ENCODE measurements around the gene IBSP.

IBSP gene

DNA sequence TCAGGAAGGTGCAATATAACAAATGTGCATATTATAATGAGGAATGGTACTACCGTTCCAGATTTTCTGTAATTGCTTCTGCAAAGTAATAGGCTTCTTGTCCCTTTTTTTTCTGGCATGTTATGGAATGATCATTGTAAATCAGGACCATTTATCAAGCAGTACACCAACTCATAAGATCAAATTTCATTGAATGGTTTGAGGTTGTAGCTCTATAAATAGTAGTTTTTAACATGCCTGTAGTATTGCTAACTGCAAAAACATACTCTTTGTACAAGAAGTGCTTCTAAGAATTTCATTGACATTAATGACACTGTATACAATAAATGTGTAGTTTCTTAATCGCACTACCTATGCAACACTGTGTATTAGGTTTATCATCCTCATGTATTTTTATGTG is 12.6 kb downstream of the IBSP start:
- FAIRE-seq (no peak), DNase-seq (ENCODE audit: insufficient read length, low spot score) (no peak)
- TF ChIP-seq, protein P1, sequence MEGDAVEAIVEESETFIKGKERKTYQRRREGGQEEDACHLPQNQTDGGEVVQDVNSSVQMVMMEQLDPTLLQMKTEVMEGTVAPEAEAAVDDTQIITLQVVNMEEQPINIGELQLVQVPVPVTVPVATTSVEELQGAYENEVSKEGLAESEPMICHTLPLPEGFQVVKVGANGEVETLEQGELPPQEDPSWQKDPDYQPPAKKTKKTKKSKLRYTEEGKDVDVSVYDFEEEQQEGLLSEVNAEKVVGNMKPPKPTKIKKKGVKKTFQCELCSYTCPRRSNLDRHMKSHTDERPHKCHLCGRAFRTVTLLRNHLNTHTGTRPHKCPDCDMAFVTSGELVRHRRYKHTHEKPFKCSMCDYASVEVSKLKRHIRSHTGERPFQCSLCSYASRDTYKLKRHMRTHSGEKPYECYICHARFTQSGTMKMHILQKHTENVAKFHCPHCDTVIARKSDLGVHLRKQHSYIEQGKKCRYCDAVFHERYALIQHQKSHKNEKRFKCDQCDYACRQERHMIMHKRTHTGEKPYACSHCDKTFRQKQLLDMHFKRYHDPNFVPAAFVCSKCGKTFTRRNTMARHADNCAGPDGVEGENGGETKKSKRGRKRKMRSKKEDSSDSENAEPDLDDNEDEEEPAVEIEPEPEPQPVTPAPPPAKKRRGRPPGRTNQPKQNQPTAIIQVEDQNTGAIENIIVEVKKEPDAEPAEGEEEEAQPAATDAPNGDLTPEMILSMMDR (IDR thresholded peaks at IDR 0.05; ENCODE audit: insufficient read depth, missing control alignments) = no peak

DNA sequence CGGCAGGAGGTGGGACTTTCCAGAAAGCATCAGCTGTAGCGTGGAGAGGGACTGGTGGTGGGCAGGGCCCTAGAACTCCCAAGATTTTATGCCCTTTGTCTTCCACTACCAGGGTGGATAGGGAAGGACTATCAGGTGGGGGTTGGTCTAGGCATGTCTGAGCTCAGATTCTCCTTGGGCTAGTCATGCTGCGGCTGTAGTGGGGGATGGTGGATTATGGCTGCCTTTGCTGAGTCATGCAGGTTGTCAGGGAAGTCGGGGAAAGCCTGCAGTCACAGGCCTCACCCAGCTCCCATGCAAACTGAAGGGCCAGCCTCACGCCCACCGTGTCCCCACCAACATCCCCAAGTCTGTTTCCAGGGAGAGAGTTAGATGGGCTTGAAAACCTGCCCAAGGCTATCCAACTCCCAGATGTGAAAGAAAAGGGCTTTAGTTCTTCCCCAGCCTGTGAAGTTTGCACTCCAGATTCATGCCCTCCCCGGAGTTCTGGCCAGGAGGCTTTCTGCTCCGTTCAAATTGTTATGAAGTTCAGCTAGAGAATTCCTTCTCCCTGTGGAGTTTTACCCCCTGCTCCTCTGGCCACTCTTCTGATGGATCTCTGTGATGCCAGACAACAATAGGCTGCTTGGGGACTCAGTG is 20.0 kb downstream of the IBSP start:
- DNase-seq (ENCODE audit: insufficient read length, low spot score) (no peak), FAIRE-seq (no peak)
- TF ChIP-seq, protein P1 (IDR thresholded peaks at IDR 0.05; ENCODE audit: insufficient read depth, missing control alignments) = no peak

DNA sequence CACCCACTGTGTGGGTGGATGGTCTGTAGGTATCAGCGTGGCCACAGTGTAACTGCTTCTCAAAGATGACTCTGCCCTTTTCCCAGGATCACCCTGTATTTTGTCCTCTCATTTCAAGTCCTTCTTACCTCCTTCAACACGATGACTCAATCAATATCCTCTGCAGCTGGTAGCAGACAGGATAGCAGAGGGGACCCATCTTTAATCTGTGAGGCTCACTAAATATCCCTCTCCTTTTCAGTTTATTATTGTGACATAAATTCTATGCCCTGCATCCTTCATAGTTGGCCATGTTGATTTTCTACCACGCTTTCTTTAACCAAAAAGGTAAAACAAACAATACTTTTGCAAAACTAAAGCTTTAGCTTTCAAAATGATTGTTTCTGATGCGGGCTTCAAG is 23.8 kb downstream of the IBSP start:
- no peak for FAIRE-seq
- no peak for DNase-seq (ENCODE audit: insufficient read length, low spot score)
- TF ChIP-seq, protein P1 (IDR thresholded peaks at IDR 0.05; ENCODE audit: insufficient read depth, missing control alignments) = no peak

DNA sequence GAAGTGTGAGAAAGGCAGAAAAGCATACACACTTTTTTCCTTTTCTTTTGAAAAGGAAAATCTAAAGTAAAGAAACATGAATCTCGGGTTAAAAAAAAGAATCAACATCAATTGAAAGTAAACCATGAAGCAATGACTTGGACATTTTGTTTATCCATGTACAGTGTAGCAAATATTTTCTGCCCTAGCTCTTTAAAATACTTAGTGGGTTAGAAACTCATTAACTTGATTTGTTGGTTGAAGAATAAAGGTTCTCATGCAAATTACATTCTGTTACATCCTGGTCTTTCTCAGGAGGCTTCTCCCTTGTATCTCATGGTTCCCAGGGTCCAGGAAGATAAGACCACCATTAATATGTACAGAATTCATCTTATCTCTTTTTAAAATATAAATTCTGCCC is 24.4 kb downstream of the IBSP start:
- FAIRE-seq = no peak
- TF ChIP-seq, protein P1 (IDR thresholded peaks at IDR 0.05; ENCODE audit: insufficient read depth, missing control alignments) = no peak
- DNase-seq (ENCODE audit: insufficient read length, low spot score) = no peak

DNA sequence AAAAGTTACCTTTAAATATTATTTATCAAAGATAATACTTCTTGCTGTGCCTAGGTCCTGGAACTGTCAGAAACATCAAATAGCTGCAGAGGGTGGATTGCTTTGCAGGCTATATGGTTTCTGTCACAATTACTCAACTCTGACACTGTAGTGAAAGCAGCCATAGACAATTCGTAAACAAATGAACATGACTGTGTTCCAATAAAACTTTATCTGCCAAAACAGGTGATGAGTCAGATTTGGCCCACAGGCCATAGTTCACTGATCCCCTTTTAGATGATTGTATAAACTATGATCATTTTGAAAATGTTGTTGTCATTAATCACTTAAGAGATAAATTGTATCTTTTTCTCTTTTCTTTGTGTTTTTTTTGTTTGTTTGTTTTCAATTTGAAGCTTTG is 25.0 kb downstream of the IBSP start:
- no peak for FAIRE-seq
- no peak for DNase-seq (ENCODE audit: insufficient read length, low spot score)
- TF ChIP-seq, protein P1 (IDR thresholded peaks at IDR 0.05; ENCODE audit: insufficient read depth, missing control alignments) = no peak

DNA sequence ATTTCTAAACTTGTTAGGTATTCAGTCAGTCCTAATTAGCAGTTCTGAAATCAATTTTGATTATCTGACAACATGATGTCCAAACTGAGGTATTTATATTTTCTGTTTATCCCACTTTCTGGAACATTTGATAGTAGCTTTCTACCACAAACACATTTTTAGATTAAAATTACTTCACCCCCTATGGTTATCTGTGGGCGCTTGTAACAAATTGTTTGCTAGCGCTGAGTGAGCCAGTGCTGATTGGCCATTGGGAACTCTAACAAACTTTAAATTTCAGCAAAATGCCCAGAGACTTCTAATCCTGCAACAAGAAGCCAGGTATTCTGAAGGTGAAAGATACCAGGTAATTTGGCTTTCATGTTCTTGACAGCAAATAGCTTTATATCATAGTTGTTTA is 33.3 kb downstream of the IBSP start, which contains the start of gene MEPE:
MEPE (plus strand) TSS at position 301 of the 400 bp plus-strand sequence. CDS start 1,746 bp downstream, outside the sequence.
- DNase-seq (ENCODE audit: insufficient read length, low spot score) = no peak
- no peak for FAIRE-seq
- TF ChIP-seq, protein P1 (IDR thresholded peaks at IDR 0.05; ENCODE audit: insufficient read depth, missing control alignments) = no peak

DNA sequence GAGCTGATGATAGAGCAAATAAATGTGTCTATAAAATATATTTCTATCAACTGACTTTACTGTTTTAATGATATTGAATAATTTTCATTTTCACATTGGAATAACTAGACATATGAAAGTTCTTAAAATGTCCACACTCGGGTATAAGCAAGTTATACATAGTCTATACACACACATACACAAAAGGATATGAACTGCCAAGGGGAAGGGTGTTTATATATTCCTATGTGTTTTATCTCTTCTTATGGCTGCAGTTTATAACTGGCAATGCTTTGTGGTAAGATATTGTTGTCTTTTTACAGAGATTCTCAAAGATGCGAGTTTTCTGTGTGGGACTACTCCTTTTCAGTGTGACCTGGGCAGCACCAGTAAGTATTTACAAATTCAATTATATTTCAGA is 35.0 kb downstream of the IBSP start:
- TF ChIP-seq, protein P1 (IDR thresholded peaks at IDR 0.05; ENCODE audit: insufficient read depth, missing control alignments) = no peak
- DNase-seq (ENCODE audit: insufficient read length, low spot score) (no peak), FAIRE-seq (no peak)
